OCI-LY7 (cell line): ENCODE measurements around the gene DGKZ. TPM values are rescaled to one million over a fixed set of nuclear protein-coding genes. Genes with fewer than 3 reads are reported as not detected.

Experiments
- BruUV-seq: library from RNA; stranded (reverse); fragments of 400-500 nt; replicated peaks from 2 replicates; lab custom pipeline; 2021; lab: Mats Ljungman, UMichigan
- CTCF ChIA-PET: fragments of 300-600 bp; sonication (Branson Sonifier 250); formaldehyde crosslinking; loops from one replicate; lab custom pipeline; 2022; ENCODE audit warnings: antibody characterized with exemption; ENCODE audit not compliant: unreplicated experiment; lab: Charles Lee
- POLR2A ChIA-PET: fragments of 300-600 bp; sonication (Branson Sonifier 250); formaldehyde crosslinking; loops from one replicate; lab custom pipeline; 2022; ENCODE audit warnings: antibody characterized with exemption; lab: Charles Lee
- DNase-seq: peaks from one replicate; pipeline ENCODE4 v3.0.0-alpha.2; 2015; ENCODE audit warnings: low spot score
- H2AFZ ChIP-seq: fragments of 200-600 bp; sonication (generic), shearing (Covaris generic); 2 replicates; pipeline ENCODE4 v1.6.1; 2014; ENCODE audit warnings: mild to moderate bottlenecking, antibody characterized with exemption, low read length, moderate library complexity
- H3K27ac ChIP-seq: fragments of 200-600 bp; sonication (generic); 2 replicates; pipeline ENCODE4 v1.5.1; 2014; ENCODE audit warnings: mixed run types, low read depth, mild to moderate bottlenecking, moderate library complexity, low read length, inconsistent platforms; ENCODE audit not compliant: poor library complexity, severe bottlenecking
- H3K36me3 ChIP-seq: fragments of 200-600 bp; sonication (generic); 2 replicates; pipeline ENCODE4 v1.6.1; 2014; ENCODE audit warnings: mild to moderate bottlenecking, antibody characterized with exemption, low read length, moderate library complexity, mixed read lengths; ENCODE audit not compliant: insufficient read depth
- H3K4me1 ChIP-seq: fragments of 200-600 bp; sonication (generic); 2 replicates; pipeline ENCODE4 v1.5.1; 2014; ENCODE audit warnings: mild to moderate bottlenecking, low read length; ENCODE audit not compliant: insufficient read depth, poor library complexity, severe bottlenecking
- H3K4me2 ChIP-seq: fragments of 200-600 bp; sonication (generic); 2 replicates; pipeline ENCODE4 v1.6.1; 2014; ENCODE audit warnings: mild to moderate bottlenecking, low read length
- H3K4me3 ChIP-seq: fragments of 200-600 bp; sonication (generic); 2 replicates; pipeline ENCODE4 v1.5.1; 2014; ENCODE audit warnings: mild to moderate bottlenecking, low read depth, low read length; ENCODE audit not compliant: poor library complexity, severe bottlenecking
- H3K79me2 ChIP-seq: fragments of 200-600 bp; sonication (generic); 2 replicates; pipeline ENCODE4 v1.6.1; 2016; ENCODE audit warnings: low read depth, mild to moderate bottlenecking, low read length, moderate library complexity, mixed read lengths; ENCODE audit not compliant: insufficient read depth
- H3K9me2 ChIP-seq: fragments of 200-600 bp; sonication (generic); 2 replicates; pipeline ENCODE4 v1.6.1; 2016; ENCODE audit warnings: mild to moderate bottlenecking, low read length, mixed read lengths; ENCODE audit not compliant: insufficient read depth
- H3K9me3 ChIP-seq: fragments of 200-600 bp; sonication (generic); 2 replicates; pipeline ENCODE4 v1.6.1; 2014; ENCODE audit warnings: mild to moderate bottlenecking, mixed run types, low read length, mixed read lengths
- H4K20me1 ChIP-seq: fragments of 200-600 bp; sonication (generic); 2 replicates; pipeline ENCODE4 v1.6.1; 2014; ENCODE audit warnings: mild to moderate bottlenecking, antibody characterized with exemption, low read length, moderate library complexity, mixed read lengths; ENCODE audit not compliant: insufficient read depth
- EZH2phosphoT487 ChIP-seq: fragments of 200-600 bp; sonication (generic); IDR thresholded peaks from 2 replicates; pipeline ENCODE4 v1.6.1; 2018; ENCODE audit warnings: low read depth, borderline replicate concordance, mild to moderate bottlenecking, mixed run types, antibody characterized with exemption, low read length, moderate library complexity, mixed read lengths
- intact Hi-C: fragments of 100-400 bp; cut with micrococcal nuclease; formaldehyde crosslinking; loops from one replicate; pipeline ENCODE4 v1.10.0; 2022; ENCODE audit not compliant: unreplicated experiment
- total RNA-seq, 2 experiments: library from RNA; depleted of rRNA in 1 of 2; stranded (reverse); fragments of >200 nt in 1 of 2; shearing (Covaris generic) in 1 of 2; gene quantifications; 2 replicates each; pipeline ENCODE4 v1.2.3, GENCODE V29; 2014 to 2022
- TF ChIP-seq, protein P1 (sequence below): fragments of 200-600 bp; sonication (generic); conservative IDR thresholded peaks from 2 replicates; pipeline ENCODE4 v1.5.1; 2014; ENCODE audit warnings: mild to moderate bottlenecking, antibody characterized with exemption, low read length, moderate library complexity, mixed read lengths

The DGKZ gene
- total RNA-seq, 2 experiments from 2014 or later, result 134 to 141 TPM

DNA sequence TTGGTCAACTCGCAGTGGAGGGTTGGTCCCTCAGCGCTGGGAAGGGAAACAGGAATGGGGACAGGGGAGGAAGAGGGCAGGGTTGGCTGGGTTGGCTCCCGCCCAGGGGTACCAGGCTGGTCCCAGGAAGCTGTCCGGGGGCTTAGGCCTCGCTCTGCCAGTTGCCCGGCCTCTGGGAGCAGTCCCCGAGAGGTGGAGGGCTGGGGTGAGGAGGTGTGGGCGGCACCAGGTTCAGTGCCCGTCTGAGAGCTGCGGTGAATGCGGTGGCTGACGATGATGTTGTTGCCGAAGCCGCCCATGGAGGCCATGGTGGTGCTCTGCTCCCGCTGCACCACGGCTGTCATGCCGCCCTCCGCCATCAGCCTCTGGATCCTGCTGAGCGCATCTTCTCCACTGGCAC, 50.3 kb downstream of the DGKZ start:
- TF ChIP-seq, protein P1, sequence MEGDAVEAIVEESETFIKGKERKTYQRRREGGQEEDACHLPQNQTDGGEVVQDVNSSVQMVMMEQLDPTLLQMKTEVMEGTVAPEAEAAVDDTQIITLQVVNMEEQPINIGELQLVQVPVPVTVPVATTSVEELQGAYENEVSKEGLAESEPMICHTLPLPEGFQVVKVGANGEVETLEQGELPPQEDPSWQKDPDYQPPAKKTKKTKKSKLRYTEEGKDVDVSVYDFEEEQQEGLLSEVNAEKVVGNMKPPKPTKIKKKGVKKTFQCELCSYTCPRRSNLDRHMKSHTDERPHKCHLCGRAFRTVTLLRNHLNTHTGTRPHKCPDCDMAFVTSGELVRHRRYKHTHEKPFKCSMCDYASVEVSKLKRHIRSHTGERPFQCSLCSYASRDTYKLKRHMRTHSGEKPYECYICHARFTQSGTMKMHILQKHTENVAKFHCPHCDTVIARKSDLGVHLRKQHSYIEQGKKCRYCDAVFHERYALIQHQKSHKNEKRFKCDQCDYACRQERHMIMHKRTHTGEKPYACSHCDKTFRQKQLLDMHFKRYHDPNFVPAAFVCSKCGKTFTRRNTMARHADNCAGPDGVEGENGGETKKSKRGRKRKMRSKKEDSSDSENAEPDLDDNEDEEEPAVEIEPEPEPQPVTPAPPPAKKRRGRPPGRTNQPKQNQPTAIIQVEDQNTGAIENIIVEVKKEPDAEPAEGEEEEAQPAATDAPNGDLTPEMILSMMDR, result no peak
- TF ChIP-seq EZH2phosphoT487, result no peak
- DNase-seq, result no peak
- Histone ChIP-seq H3K36me3 (peaks cover 17% of the 10 kb centered on the region; the same call in 1 of the 2 replicates), H3K4me1 (no peaks in the 10 kb centered on the region), H4K20me1 (no peaks in the 10 kb centered on the region), H2AFZ (no peak overlapping the region), H3K4me2 (no peak overlapping the region), H3K4me3 (no peak overlapping the region), H3K27ac (no peak overlapping the region), H3K79me2 (no peaks in the 10 kb centered on the region), H3K9me3 (no peaks in the 10 kb centered on the region), H3K9me2 (no peaks in the 10 kb centered on the region)
- BruUV-seq, result no TSS peak
- ChIA-PET POLR2A (no interaction called here), CTCF (no interaction called here)
- intact Hi-C loops, result no loop called here

DNA sequence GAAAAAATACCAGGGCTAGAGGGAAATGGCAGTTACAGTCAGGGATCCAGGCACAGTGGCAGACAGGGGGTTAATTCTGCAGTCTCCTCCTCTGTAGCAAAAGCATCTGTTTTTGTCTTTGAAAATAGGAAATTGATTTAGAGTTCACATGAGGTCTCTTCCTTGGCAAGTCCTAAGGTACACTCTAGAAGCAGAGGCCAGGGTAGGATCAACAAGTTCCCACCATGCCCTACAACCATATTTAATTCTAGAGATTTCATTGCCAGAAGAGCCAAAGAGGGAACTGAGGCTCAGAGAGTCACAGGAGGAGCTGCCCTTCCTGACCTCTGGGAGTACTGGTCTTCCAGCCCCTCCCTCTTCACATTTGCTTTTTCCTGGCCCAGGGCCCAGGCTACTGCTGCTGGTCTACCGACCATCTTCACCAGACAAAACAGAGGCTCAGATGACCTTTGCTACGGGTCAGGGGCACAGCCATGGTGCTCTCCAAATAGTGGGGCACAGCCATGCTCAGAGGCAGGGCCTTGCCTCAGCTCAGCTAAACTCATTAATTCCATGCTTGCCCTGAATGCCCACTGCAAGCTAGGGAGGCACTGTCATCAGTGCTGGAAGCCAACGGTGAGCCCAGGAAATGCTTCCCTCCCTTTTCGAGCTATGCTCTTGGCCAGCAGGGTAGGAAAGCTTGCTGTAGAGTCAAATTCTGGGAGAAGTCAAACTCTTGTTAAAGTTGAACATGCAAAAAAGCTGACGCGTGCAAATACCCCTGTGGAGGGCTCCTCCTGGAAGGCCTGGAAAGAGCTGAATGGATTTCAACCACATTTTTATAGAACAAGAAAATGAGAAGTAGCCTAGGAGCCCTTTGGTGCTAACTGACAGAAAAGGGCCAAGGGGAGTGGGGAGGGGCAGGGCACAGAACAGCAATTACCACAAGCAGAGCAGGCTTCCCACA, 56.0 kb downstream of the DGKZ start:
- Histone ChIP-seq H3K9me3 (no peaks in the 10 kb centered on the region), H3K4me2 (no peak overlapping the region), H3K27ac (no peak overlapping the region), H3K4me1 (no peaks in the 10 kb centered on the region), H3K4me3 (no peak overlapping the region), H3K79me2 (no peaks in the 10 kb centered on the region), H2AFZ (no peak overlapping the region), H3K9me2 (no peaks in the 10 kb centered on the region), H4K20me1 (no peaks in the 10 kb centered on the region), H3K36me3 (peaks cover 34% of the 10 kb centered on the region)
- ChIA-PET CTCF (no interaction called here), POLR2A (interaction anchor here (0.9 kb wide), 1 partner anchor 48 kb away, joined by 3 read pairs; no protein-coding TSS in a partner anchor)
- no peak for DNase-seq
- intact Hi-C loops, result no loop called here
- BruUV-seq, result no TSS peak
- TF ChIP-seq EZH2phosphoT487, result no peak
- TF ChIP-seq, protein P1, result no peak

DNA sequence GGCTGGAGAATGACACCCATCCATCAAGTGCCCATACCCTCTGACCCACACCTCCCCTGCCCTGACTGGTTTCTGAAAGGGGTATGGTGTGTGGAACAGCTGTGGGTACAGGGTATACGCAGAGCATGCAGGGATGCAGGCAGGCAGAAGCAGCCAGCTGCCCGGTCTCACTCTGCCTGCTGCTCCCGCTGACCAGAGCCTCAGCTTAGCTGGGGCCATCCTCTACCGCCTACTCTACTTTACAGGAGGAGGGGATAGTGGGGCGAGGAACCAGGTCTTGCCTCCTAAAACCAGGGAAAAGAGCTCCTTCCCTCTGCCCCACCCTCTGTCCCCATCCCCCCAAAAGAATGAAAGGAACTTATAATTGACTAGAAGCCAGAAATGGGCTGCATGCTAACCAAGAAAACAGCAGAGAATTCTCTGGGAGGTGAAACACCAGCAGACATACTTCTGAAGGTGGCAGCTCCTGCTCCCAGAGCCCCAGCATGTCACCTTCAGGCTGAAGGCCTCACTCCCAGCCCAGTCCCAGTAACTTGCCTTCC, 57.3 kb downstream of the DGKZ start:
- Histone ChIP-seq H3K4me2 (no peak overlapping the region), H3K4me3 (no peak overlapping the region), H3K9me2 (no peaks in the 10 kb centered on the region), H2AFZ (no peak overlapping the region), H4K20me1 (no peaks in the 10 kb centered on the region), H3K9me3 (no peaks in the 10 kb centered on the region), H3K27ac (no peak overlapping the region), H3K4me1 (no peaks in the 10 kb centered on the region), H3K79me2 (no peaks in the 10 kb centered on the region), H3K36me3 (peaks cover 45% of the 10 kb centered on the region)
- no TSS peak for BruUV-seq
- ChIA-PET POLR2A (no interaction called here), CTCF (no interaction called here)
- intact Hi-C loops, result no loop called here
- TF ChIP-seq EZH2phosphoT487, result no peak
- TF ChIP-seq, protein P1, result no peak
- no peak for DNase-seq
